Urinary bladder (tissue), 4 donors: ENCODE data around the gene ITPR2. TPM values are rescaled to one million over a fixed set of nuclear protein-coding genes. Genes with fewer than 3 reads are reported as not detected.
"Not testable (repeated sequence)": the region's sequence is repeated elsewhere in the genome, so short reads cannot be mapped to it uniquely, and the experiment has no call there.

Source experiments
- DNase-seq: peaks from one replicate; pipeline ENCODE4 v3.0.0-alpha.2; 2015; ENCODE audit errors: extremely low spot score
- H3K27ac ChIP-seq: one replicate; pipeline ENCODE4 v1.5.1; 2013; ENCODE audit warnings: low read depth, mild to moderate bottlenecking, moderate library complexity
- H3K36me3 ChIP-seq: one replicate; pipeline ENCODE4 v1.6.1; 2013; ENCODE audit warnings: mild to moderate bottlenecking, moderate library complexity; ENCODE audit not compliant: insufficient read depth
- H3K4me1 ChIP-seq: one replicate; pipeline ENCODE4 v1.6.1; 2013; ENCODE audit warnings: mild to moderate bottlenecking, moderate library complexity; ENCODE audit not compliant: insufficient read depth
- H3K4me3 ChIP-seq: one replicate; pipeline ENCODE4 v1.5.1; 2013; ENCODE audit warnings: low read depth, low read length
- WGBS: extraction: QIAGEN DNeasy Blood & Tissue Kit; methylation state at CpG from one replicate; pipeline ENCODE4 v1.1.7; 2013; 5-methylcytosine and 5-hydroxymethylcytosine counted together
- polyA plus RNA-seq: library from polyadenylated mRNA; stranded (reverse); fragments of 200-250 nt; gene quantifications from one replicate; pipeline ENCODE4 v1.2.3, GENCODE V29; 2013
- total RNA-seq: library from RNA; depleted of rRNA; stranded (reverse); fragments of >200 nt; gene quantifications from one replicate; pipeline ENCODE4 v1.2.3, GENCODE V29; 2014
- donor health status: healthy with polysubstance abuse.
- donor health status: healthy.

Gene ITPR2
- total and polyA plus RNA-seq, 2 donors: 5.6 to 48.2 TPM

DNA sequence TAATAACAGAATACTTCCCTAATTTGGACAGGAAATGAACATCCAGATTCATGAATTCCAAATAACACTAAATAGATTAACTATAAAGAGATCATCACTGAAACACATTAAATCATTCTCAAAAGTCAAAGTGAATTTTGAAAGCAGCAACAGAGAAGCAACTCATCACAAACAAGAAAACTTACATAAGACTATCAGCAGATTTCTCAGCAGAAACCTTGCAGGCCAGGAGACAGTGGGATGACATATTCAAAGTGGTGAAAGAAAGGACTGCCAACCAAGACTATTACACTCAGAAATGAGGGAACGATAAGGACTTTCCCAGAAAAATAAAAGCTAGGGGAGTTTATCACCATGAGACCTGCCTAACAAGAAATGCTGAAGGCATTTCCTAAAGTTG lies 70.8 kb downstream of the ITPR2 start:
- WGBS: 94% methylated on average over 1 of the region's 1 CpG
- no peak for DNase-seq
- Histone ChIP-seq H3K4me1 (no peaks in the 10 kb centered on the region), H3K36me3 (no peaks in the 10 kb centered on the region), H3K27ac (no peak overlapping the region), H3K4me3 (no peak overlapping the region)

DNA sequence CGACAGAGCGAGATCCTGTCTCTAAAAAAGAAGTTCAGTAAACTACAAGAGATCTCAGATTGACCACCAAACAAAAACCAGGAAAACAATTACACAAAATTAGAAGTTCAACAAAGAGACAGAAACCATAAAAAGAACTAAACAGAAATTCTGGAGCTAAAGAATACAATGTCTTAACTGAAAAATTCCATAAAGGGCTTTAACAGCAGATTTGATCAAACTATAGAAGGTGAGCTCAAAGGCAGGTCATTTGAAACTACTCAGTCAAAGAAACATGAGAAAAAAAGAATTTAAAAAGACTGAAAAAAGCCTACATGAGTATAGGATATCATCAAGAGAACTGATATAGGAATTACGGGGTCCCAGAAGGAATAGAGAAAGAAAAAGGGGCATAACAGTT lies 71.2 kb downstream of the ITPR2 start:
- H3K27ac ChIP-seq: no peak overlapping the region
- no peak for DNase-seq
- H3K4me3 ChIP-seq: no peak overlapping the region
- H3K4me1 ChIP-seq: no peaks in the 10 kb centered on the region
- 99% methylated on average over 3 of the region's 3 CpGs for WGBS
- H3K36me3 ChIP-seq: no peaks in the 10 kb centered on the region

DNA sequence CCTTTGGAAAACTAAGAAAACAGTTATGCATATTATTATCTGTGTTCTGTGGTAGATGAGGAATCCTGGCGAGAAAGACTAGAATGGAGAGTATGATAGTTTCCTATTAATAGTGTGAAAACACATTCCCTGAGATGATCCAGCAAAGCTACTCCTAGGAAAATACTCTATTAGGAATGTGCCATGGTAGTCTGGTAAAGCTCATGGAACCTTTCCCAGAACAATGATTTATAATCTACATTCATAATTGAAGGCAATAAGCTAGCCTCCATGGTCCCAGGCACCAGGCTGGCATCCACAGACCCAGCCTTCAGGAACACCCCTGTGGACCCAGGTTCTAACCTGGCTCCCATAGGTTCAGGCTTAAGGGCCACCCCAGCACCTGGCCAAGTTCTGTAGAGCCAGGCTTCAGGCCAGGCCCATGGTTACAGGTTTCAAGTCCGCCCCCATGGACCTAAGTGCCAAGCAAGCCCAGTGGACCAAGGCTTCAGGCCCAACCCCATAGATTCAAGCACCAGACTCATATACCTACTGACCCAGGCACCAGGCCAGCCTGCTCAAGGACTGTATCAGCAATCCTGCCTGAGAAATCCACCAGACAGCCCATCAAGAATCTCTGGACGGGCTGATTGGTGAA lies 72.2 kb downstream of the ITPR2 start:
- H3K36me3 ChIP-seq: no peaks in the 10 kb centered on the region
- no peak overlapping the region for H3K27ac ChIP-seq
- H3K4me1 ChIP-seq: no peaks in the 10 kb centered on the region
- 94% methylated on average over 3 of the region's 3 CpGs for WGBS
- no peak overlapping the region for H3K4me3 ChIP-seq
- DNase-seq: no peak

DNA sequence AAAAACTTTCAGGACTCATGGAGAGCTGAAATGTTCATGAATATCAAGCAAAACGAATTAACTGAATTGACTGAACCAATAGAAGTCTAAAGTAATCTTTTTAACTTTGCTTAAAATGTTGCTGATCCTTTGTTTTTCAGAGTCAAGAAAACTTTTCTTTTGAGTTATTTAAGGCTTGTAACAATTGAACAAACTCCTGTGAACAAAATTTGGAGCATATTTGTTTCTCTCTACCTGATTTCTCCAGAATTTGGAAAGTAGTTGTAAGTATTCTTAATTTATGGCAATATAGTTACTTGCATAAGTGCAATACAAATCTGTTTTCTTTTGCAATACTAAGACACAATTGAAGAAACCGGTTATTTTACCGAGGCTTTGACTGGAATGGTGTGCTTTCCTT lies 77.6 kb downstream of the ITPR2 start:
- WGBS: 98% methylated on average over 3 of the region's 3 CpGs
- not testable (repeated sequence) for H3K36me3 ChIP-seq, H3K27ac ChIP-seq, H3K4me3 ChIP-seq, H3K4me1 ChIP-seq, DNase-seq

DNA sequence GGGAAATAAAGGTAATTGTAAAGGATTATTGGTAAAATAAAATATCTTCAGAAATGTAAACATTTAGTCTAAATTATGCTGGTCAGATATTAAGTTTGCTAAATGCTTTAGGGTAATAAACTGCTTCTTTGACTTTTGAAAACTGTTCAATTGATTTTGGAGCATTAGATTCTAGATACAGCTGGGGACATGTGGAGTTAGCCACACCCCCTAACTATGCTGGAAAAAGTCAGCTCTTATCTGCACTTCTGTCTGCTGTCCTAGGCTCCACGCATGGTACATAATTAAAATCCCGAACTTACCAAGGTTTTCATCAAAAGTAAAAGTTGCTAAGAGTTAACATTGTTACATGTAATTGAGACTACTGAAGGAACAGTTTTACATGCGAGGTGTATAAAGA lies 78.8 kb downstream of the ITPR2 start:
- no peak overlapping the region for H3K27ac ChIP-seq
- no peaks in the 10 kb centered on the region for H3K36me3 ChIP-seq
- 91% methylated on average over 3 of the region's 3 CpGs for WGBS
- H3K4me3 ChIP-seq: no peak overlapping the region
- DNase-seq: no peak
- no peaks in the 10 kb centered on the region for H3K4me1 ChIP-seq

DNA sequence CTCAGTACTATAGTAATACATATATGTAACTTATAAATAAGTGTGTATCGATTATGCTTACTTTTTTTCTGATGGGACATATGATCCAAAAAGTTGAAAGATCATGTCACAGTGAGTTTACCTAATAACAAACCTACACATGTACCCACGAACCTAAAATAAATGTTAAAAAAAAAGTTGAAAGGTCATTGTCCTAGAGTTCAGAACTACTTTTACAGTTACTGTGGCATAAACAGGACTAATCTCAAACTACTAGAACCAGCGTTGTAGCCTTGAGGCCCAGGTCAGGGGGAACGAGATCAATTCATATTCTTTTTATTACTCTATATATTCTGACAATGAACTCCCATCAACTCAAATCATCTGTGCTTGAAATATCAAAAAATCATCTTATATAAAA lies 81.8 kb downstream of the ITPR2 start:
- H3K27ac ChIP-seq: no peak overlapping the region
- 89% methylated on average over 4 of the region's 4 CpGs for WGBS
- no peaks in the 10 kb centered on the region for H3K36me3 ChIP-seq
- H3K4me3 ChIP-seq: no peak overlapping the region
- no peak for DNase-seq
- H3K4me1 ChIP-seq: no peaks in the 10 kb centered on the region

DNA sequence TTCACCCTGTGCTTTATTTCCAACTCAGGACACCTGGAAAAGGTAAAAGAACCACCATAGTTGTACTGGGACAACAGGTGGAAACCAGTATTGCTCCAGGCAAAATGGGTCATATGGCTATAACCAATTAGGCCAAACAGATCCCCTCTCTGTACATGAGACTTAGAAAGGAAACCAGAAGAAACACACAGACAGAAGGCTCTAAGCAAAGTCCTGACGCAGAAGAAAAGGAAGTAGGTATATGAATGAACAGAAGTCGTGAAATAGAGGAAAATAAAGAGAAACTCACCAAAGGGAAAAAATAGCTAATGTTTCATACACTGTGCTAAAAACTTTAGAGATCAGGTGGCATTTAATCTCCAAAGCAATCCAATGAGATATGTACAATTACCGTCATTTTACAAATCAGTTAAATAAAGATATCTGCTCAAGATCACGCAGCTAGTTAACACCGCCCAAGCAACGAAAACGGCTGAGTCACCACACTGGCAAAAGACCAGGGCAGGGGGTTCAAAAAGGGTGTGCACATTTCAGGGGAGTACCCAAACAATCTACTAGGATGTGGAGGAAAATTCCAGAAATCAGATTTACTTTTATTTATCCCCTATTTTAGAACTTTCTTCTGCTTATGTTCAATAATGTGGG lies 82.3 kb downstream of the ITPR2 start:
- DNase-seq: no peak
- Histone ChIP-seq H3K4me1 (no peaks in the 10 kb centered on the region), H3K36me3 (no peaks in the 10 kb centered on the region), H3K27ac (no peak overlapping the region), H3K4me3 (no peak overlapping the region)
- WGBS: 85% methylated on average over 7 of the region's 7 CpGs

DNA sequence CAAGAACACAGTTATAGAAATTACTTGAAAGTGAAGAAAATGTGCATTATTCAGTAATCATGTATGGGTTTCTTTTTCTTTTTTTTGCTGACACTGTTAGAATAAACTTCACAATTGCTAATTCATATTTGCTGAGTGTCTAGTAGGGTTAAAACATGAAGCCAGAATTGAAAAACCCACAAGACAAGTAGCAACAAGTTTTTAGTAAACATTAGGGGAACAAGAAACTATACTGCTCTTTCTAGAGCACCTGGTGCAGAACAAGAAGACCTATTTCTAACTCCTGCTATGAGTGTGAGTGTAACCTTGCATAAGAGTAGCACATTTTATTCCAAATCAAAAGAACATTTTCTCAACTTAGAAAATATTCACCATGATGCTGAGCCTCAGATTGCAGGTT lies 83.2 kb downstream of the ITPR2 start:
- Histone ChIP-seq H3K36me3 (peaks cover 1% of the 10 kb centered on the region), H3K4me1 (no peaks in the 10 kb centered on the region), H3K27ac (no peak overlapping the region), H3K4me3 (no peak overlapping the region)
- DNase-seq: no peak

DNA sequence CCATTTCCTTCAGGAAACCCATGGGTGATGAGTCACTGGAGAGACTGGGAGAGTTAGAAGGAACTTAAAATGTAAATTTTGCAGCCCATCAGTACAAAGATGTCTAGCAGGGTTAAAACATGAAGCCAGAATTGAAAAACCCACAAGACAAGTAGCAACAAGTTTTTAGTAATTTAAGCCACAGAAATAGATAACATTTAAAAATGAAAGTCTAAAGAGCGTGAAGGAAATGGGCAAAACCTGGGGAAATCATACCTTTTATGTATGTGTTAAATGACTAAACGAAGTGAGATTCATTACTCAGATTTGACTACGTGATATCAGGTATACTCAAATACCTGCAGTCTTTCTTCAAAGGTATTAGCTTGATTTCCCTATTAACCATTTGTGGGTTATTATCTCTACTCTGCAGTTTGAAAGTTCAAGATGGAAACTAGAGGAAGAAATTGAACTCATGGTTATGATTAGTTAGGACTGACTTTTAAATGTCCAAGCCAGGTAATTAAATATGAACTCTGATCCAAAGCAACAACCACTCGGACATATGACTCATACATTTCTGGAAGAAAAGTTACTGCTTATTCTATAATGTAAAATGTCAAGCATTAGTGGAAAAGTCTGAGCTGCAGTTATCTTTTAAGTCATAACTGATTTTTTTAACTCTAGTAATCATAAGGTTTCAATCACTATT lies 84.1 kb downstream of the ITPR2 start:
- Histone ChIP-seq H3K27ac (no peak overlapping the region), H3K36me3 (peaks cover 2% of the 10 kb centered on the region), H3K4me3 (no peak overlapping the region), H3K4me1 (no peaks in the 10 kb centered on the region)
- WGBS: 79% methylated on average over 4 of the region's 4 CpGs
- DNase-seq: no peak

DNA sequence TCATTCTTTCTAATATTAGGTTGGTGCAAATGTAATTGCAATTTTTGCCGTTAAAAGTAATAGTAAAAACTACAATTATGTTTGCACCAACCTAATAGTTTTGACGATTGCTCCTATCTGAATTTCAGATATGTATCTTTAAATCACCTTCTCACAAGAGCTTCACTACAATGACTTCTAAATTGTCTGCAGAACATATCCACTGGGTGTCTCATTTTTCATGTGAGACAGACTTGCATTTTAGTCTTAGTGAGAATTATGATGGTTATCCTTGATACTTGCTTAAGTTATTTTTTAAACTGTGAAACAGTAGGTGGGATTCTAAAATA lies 84.6 kb downstream of the ITPR2 start:
- H3K4me1 ChIP-seq: no peaks in the 10 kb centered on the region
- peaks cover 2% of the 10 kb centered on the region for H3K36me3 ChIP-seq
- no peak for DNase-seq
- no peak overlapping the region for H3K4me3 ChIP-seq
- H3K27ac ChIP-seq: no peak overlapping the region
- WGBS: 85% methylated on average over 2 of the region's 2 CpGs

DNA sequence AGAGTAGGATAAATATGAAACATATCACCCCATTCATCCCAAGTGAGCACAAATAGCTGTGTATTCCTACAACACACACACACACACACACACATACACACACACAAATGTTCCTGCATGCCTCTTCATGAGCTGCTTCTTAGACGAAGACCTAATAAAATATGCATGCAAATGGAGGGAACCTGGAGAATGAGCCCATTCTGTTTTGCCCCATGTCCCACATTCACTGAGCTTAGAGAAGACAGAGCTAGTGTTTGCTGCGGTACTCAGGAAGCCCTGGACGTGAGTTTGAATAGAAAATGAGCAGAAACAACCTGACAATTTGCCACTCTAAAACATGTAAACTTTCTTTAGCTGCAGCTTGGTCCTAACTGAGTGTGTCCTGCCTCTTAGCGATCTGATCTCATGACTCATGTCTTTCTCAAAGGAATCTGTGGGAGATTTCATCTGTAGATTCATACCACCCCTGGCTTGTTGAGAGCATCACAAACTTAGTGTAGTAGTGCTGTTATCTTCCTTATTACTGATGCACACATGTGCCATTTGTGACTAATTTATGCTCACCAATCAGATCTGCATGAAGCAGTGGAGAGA lies 86.8 kb downstream of the ITPR2 start:
- Histone ChIP-seq H3K27ac (no peak overlapping the region), H3K4me3 (no peak overlapping the region), H3K4me1 (no peaks in the 10 kb centered on the region), H3K36me3 (peaks cover 2% of the 10 kb centered on the region)
- whole genome bisulfite sequencing: 73% methylated on average over 4 of the region's 4 CpGs
- no peak for DNase-seq

DNA sequence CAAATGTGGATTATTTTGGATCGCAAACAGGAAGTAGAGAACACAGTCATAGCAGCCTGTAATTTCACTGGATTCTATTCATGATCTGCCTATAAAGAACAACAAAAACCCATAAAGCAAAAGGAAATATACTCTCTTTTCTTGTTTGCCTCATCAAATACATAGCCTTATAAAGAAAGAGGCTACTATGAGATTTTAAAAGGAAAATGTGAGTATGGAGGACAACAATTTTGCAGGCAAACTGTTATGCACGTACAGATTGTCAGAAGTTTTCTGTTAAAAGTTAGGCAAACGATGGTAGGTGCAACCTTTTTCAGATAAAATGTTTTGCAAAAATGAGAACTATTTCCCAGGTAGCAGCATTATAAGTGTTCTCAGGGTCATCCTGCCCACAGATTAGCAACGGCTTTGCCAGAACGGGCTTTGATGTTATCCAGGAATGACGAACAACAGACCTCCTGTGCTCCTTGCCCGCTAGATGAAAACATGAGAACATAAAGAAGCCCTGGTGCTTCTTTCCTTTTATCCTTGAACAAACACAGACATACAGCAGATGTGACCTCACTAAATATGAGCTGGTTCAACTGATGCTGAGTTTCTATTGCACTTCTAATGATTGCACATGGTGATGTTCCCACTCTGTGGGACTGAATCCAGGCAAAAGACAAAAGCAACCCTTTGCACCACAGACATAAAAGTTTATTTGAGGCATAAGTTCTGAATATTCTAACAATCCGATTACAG lies 88.1 kb downstream of the ITPR2 start:
- WGBS: 46% methylated on average over 8 of the region's 8 CpGs
- Histone ChIP-seq H3K27ac (no peak overlapping the region), H3K36me3 (peaks cover 2% of the 10 kb centered on the region), H3K4me1 (no peaks in the 10 kb centered on the region), H3K4me3 (no peak overlapping the region)
- no peak for DNase-seq

DNA sequence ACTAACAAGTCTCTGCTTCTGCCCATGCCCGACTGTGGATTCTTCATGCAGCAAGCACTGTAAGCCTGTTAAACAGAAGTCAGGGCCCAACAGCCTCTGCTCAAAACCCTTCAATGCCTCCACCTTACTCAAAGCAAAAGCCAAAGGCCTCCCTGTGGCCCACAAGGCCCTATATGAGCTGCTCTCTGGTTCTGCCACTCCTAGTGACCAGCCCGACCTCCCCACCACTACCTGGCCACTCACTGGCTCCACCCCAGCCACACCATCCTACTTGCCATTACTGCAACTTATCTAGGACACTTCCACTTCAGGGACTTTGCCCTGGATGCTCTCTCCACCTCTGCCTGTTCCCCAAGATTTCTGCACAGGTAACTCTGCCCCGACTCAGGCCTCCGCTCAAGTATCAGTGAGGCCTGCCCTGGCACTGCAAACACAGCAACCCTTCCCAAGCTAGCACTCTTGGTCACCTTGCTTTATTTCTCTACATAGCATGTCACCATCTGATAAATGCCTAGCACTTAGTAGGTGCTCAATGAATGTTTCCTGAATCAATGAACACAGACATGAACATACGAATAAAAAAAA lies 88.9 kb downstream of the ITPR2 start:
- 95% methylated on average over 5 of the region's 5 CpGs for WGBS
- DNase-seq: no peak
- Histone ChIP-seq H3K27ac (no peak overlapping the region), H3K4me3 (no peak overlapping the region), H3K36me3 (peaks cover 2% of the 10 kb centered on the region), H3K4me1 (no peaks in the 10 kb centered on the region)
